Prostate gland (tissue), 2 donors: Measurements from ENCODE around the gene CLDN5. TPM values are rescaled to one million over a fixed set of nuclear protein-coding genes. Genes with fewer than 3 reads are reported as not detected.

Source experiments
- DNase-seq: peaks from one replicate; pipeline ENCODE4 v3.0.0-alpha.2; 2019; ENCODE audit warnings: low spot score
- H3K27ac ChIP-seq, 2 donors: fragments of 200-600 bp; sonication (generic); 2 replicates each; pipeline ENCODE4 v1.5.1; 2017 to 2019
- H3K27me3 ChIP-seq: fragments of 200-600 bp; sonication (generic); replicated peaks from 2 replicates; pipeline ENCODE4 v1.5.1; 2019; ENCODE audit not compliant: insufficient read depth
- H3K36me3 ChIP-seq, 2 donors: fragments of 200-600 bp; sonication (generic); 1 replicate in 1 of 2; 2 replicates in 1 of 2; pipeline versions ENCODE4 v1.5.1 to v1.8.1; 2017 to 2019
- H3K4me1 ChIP-seq: fragments of 200-600 bp; sonication (generic); replicated peaks from 2 replicates; pipeline ENCODE4 v1.5.1; 2019
- H3K4me3 ChIP-seq, 2 donors: fragments of 200-600 bp; sonication (generic); 2 replicates each; pipeline ENCODE4 v1.5.1; 2017 to 2019
- H3K9me3 ChIP-seq: fragments of 200-600 bp; sonication (generic); 2 replicates; pipeline ENCODE4 v1.5.1; 2017
- CTCF ChIP-seq, 4 experiments: fragments of 200-600 bp in 2 of 4; fragments of 450-650 bp in 2 of 4; sonication (generic) in 2 of 4; IDR thresholded peaks; 1 replicate in 3 of 4; 2 replicates in 1 of 4; pipeline ENCODE4 v1.5.1; 2016 to 2019; ENCODE audit warnings: antibody characterized with exemption in 4 of 4, mild to moderate bottlenecking in 2 of 4, moderate library complexity in 2 of 4
- POLR2A ChIP-seq: fragments of 450-650 bp; IDR thresholded peaks from one replicate; pipeline ENCODE4 v1.6.1; 2016; ENCODE audit warnings: antibody characterized with exemption, mild to moderate bottlenecking
- POLR2AphosphoS5 ChIP-seq: sonication (generic); formaldehyde crosslinking; IDR thresholded peaks from one replicate; pipeline ENCODE4 v1.6.1; 2017; ENCODE audit warnings: antibody characterized with exemption
- WGBS: methylation state at CpG from one replicate; pipeline ENCODE4 v1.1.5; 2018; 5-methylcytosine and 5-hydroxymethylcytosine counted together
- intact Hi-C: fragments of 100-400 bp; cut with DNase I; formaldehyde crosslinking; loops from one replicate; pipeline ENCODE4 v1.14.2; 2022
- total RNA-seq, 2 donors: library from RNA; depleted of rRNA; stranded (reverse); fragments of >200 nt; gene quantifications; one replicate each; pipeline ENCODE4 v1.1.0, GENCODE V29; 2016

Gene CLDN5
- total RNA-seq, 2 donors from 2014 or later: 31.9 to 46.9 TPM

DNA sequence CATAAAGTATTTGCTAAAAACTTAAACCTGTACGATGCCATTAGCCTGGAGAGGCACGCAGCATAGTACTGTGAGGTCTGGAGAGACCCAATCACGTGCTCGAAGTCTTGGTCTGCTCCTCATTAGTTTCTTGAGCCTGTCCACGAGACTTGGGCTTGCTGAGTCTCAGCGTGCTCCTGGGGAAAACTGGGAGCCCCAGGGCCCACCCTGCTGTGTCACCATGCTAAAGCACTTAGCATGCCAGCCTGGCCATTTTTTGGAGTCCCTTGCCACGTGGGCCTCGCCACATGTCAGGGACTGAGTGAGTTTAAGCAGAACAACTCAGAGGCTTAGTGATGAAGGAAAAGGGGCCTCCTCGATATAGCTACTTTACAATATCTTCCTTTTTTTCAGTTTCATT is 41.9 kb downstream of the CLDN5 start:
- no peak overlapping the region for H3K4me3 ChIP-seq
- H3K4me1 ChIP-seq: peaks cover 5% of the 10 kb centered on the region
- intact Hi-C loops: no loop called here
- H3K36me3 ChIP-seq: no peaks in the 10 kb centered on the region
- WGBS: 90% methylated on average over 9 of the region's 9 CpGs
- H3K27me3 ChIP-seq: no peaks in the 10 kb centered on the region
- TF ChIP-seq POLR2A (no peak), POLR2AphosphoS5 (no peak)
- H3K9me3 ChIP-seq: no peaks in the 10 kb centered on the region
- DNase-seq: no peak
- H3K27ac ChIP-seq: no peak overlapping the region

GRCh38 chr22:19480789-19481188 is 43.4 kb downstream of the CLDN5 start:
- intact Hi-C loops: no loop called here
- 58% methylated on average over 10 of the region's 10 CpGs for WGBS
- no peak overlapping the region for H3K4me3 ChIP-seq

DNA sequence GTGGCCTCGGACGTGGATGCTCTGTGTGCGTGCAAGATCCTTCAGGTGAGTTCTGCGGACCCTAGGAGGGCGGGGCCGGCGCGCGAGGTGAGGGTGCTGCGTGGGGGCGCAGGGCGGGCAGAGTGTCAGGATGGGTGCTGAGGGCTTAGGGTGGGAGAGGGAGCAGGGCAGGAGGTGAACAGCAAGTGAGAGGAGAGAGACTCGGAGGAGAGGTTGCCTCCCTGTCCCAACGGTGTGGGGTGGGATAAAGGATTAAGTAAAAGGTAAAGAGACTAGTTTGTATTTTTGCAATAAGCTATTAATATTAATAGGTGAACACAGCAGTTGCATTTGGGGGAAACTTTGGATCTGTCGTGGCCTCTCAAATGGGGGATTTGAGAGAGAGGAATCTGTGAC is 44.0 kb downstream of the CLDN5 start:
- intact Hi-C loops: no loop called here
- no peak for DNase-seq
- under 1% methylated on average over 15 of the region's 15 CpGs for WGBS
- no peak overlapping the region for H3K27ac ChIP-seq
- H3K27me3 ChIP-seq: no peaks in the 10 kb centered on the region
- H3K4me3 ChIP-seq: peak overlapping the region; percentile 2 to 71
- TF ChIP-seq POLR2A (no peak), CTCF (IDR thresholded peaks at IDR 0.05) (no peak), POLR2AphosphoS5 (no peak)
- H3K36me3 ChIP-seq: no peaks in the 10 kb centered on the region
- no peaks in the 10 kb centered on the region for H3K9me3 ChIP-seq
- H3K4me1 ChIP-seq: peaks cover 5% of the 10 kb centered on the region

More at GRCh38 chr22:19480789-19481188, 43.4 kb downstream of the CLDN5 start:
- TF ChIP-seq POLR2AphosphoS5 (no peak), POLR2A (no peak), CTCF (IDR thresholded peaks at IDR 0.05) (no peak)
- no peaks in the 10 kb centered on the region for H3K9me3 ChIP-seq
- H3K27ac ChIP-seq: no peak overlapping the region
- H3K27me3 ChIP-seq: no peaks in the 10 kb centered on the region
- DNase-seq: no peak
- H3K4me1 ChIP-seq: peaks cover 5% of the 10 kb centered on the region
- H3K36me3 ChIP-seq: no peaks in the 10 kb centered on the region

DNA sequence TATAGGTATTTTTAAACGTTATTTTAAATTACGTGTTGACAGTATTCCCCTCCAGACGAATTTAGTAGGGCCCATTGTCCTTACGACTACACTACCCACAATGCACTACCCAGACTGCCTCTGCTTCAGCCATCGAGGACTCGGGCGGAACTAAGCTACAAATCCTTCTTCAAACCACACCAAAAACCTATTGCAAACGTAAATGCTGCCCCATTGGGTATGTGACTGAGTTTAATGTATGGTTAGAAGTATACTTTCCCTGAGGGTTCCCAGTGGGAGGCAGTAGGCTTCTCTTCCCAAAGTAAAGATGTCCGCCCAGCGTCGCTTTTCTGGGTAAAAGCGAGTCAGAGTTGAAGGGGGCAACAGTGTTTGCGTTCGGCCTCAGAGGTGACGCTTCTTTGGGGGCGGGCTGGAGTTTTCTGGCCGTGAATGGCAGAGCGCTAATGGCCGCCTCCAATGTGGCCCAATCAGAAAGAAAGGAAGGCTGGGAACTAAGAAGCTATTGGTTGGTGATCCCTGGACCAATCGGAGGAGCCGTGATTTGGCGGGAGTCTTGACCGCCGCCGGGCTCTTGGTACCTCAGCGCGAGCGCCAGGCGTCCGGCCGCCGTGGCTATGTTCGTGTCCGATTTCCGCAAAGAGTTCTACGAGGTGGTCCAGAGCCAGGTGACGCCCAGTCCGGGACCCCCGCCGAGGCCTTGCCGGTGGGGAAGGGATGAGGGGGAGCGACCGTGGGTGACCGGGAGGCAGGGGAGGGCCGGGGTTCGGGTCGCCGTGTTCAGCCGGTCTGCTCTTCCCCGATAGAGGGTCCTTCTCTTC is 44.6 kb downstream of the CLDN5 start, which contains the start of gene CDC45:
Gene CDC45, plus strand, starts transcription at position 566 of the 818 bp plus-strand sequence. Its CDS starts 49 bp downstream, at position 615.
- H3K4me3 ChIP-seq: peak within 1 kb of the TSS; percentile 71 to 77
- peak within 1 kb of the TSS; percentile 93 to 96 for H3K27ac ChIP-seq
- under 1% methylated on average over 46 of the region's 50 CpGs for WGBS
- TF ChIP-seq POLR2A (peak; percentile 19), CTCF (IDR thresholded peaks at IDR 0.05) (no peak), POLR2AphosphoS5 (peak; percentile 81)
- peak; percentile 98 for DNase-seq
- peaks cover 5% of the 10 kb centered on the region for H3K4me1 ChIP-seq
- no peaks in the 10 kb centered on the region for H3K9me3 ChIP-seq
- intact Hi-C loops: loop anchor here (2.0 to 10.0 kb wide), 4 partner anchors 37 to 335 kb away; partner anchors contain the start of genes CLTCL1 and ESS2
- H3K36me3 ChIP-seq: no peaks in the 10 kb centered on the region
- H3K27me3 ChIP-seq: no peaks in the 10 kb centered on the region

GRCh38 chr22:19478901-19479354 is 45.3 kb downstream of the CLDN5 start, which contains the start of gene UFD1:
Gene UFD1, minus strand, starts transcription at chr22:19479193. Its CDS starts 108 bp downstream, at chr22:19479085.
- TF ChIP-seq POLR2A (no peak), CTCF (IDR thresholded peaks at IDR 0.05) (peak in 1 of 4 experiments; percentile 16)
- intact Hi-C loops: loop anchor here (2.0 to 10.0 kb wide), 4 partner anchors 37 to 334 kb away; partner anchors contain the start of genes CLTCL1 and ESS2
- WGBS: 1% methylated on average over 37 of the region's 42 CpGs

More at GRCh38 chr22:19478901-19479354, 45.3 kb downstream of the CLDN5 start, which contains the start of gene UFD1:
- H3K4me1 ChIP-seq: peaks cover 5% of the 10 kb centered on the region
- peak; percentile 71 for DNase-seq
- H3K36me3 ChIP-seq: no peaks in the 10 kb centered on the region
- H3K4me3 ChIP-seq: peak within 1 kb of the TSS; percentile 71 to 77
- H3K27me3 ChIP-seq: no peaks in the 10 kb centered on the region
- peak within 1 kb of the TSS; percentile 93 to 96 for H3K27ac ChIP-seq
- H3K9me3 ChIP-seq: no peaks in the 10 kb centered on the region
